CD14-positive monocyte (primary cell): ENCODE data around the gene PHLDA1. TPM values are rescaled to one million over a fixed set of nuclear protein-coding genes. Genes with fewer than 3 reads are reported as not detected.

Experiments
- DNase-seq, 3 donors: peaks; one replicate each; pipeline ENCODE4 v3.0.0-alpha.2; 2011 to 2022
- H2AFZ ChIP-seq: 2 replicates; pipeline ENCODE4 v1.6.0; 2012; ENCODE audit warnings: mild to moderate bottlenecking, low read depth, low read length, inconsistent platforms; ENCODE audit not compliant: insufficient read depth, poor library complexity, severe bottlenecking
- H3K27ac ChIP-seq, 2 donors: 1 replicate in 1 of 2; 2 replicates in 1 of 2; pipeline ENCODE4 v1.5.1; 2012 to 2013; ENCODE audit warnings: low read length in 2 of 2, control low read depth in 1 of 2, inconsistent platforms in 1 of 2, low read depth in 1 of 2, mild to moderate bottlenecking in 1 of 2
- H3K27me3 ChIP-seq, 2 donors: one replicate each; pipeline versions ENCODE4 v1.6.0 to v1.6.1; 2011 to 2013; ENCODE audit warnings: low read length in 2 of 2; ENCODE audit not compliant: control insufficient read depth in 2 of 2, insufficient read depth in 2 of 2
- H3K36me3 ChIP-seq, 2 donors: replicated peaks in 1 of 2; 1 replicate in 1 of 2; 2 replicates in 1 of 2; pipeline versions ENCODE4 v1.5.1 to v1.6.1; 2012 to 2013; ENCODE audit warnings: low read length in 2 of 2, control low read depth in 1 of 2, inconsistent platforms in 1 of 2, mild to moderate bottlenecking in 1 of 2; ENCODE audit not compliant: insufficient read depth in 2 of 2, control insufficient read depth in 1 of 2
- H3K4me1 ChIP-seq, 2 donors: 1 replicate in 1 of 2; 2 replicates in 1 of 2; pipeline versions ENCODE4 v1.5.1 to v1.6.1; 2012 to 2013; ENCODE audit warnings: low read length in 2 of 2, control low read depth in 1 of 2, inconsistent platforms in 1 of 2, mild to moderate bottlenecking in 1 of 2, moderate library complexity in 1 of 2; ENCODE audit not compliant: insufficient read depth in 2 of 2, control insufficient read depth in 1 of 2
- H3K4me2 ChIP-seq: replicated peaks from 2 replicates; pipeline ENCODE3; 2012; ENCODE audit warnings: low read length, moderate library complexity, mild to moderate bottlenecking; ENCODE audit not compliant: poor library complexity, severe bottlenecking; ENCODE audit errors: extremely low read depth
- H3K4me3 ChIP-seq, 3 experiments: fragments of 200-600 bp in 1 of 3; sonication (generic) in 1 of 3; replicated peaks in 1 of 3; 1 replicate in 2 of 3; 2 replicates in 1 of 3; pipeline ENCODE4 v1.5.1; 2011 to 2013; ENCODE audit warnings: low read length in 3 of 3, mild to moderate bottlenecking in 3 of 3, control low read depth in 2 of 3, low read depth in 2 of 3, inconsistent platforms in 1 of 3, moderate library complexity in 1 of 3
- H3K79me2 ChIP-seq: 2 replicates; pipeline ENCODE4 v1.6.0; 2012; ENCODE audit warnings: mild to moderate bottlenecking, control low read depth, inconsistent platforms, low read length, moderate library complexity; ENCODE audit not compliant: insufficient read depth
- H3K9ac ChIP-seq: 2 replicates; pipeline ENCODE4 v1.6.0; 2017; ENCODE audit warnings: low read length, mild to moderate bottlenecking; ENCODE audit not compliant: insufficient read depth, poor library complexity, severe bottlenecking
- H3K9me3 ChIP-seq, 2 donors: replicated peaks in 1 of 2; 1 replicate in 1 of 2; 2 replicates in 1 of 2; pipeline versions ENCODE4 v1.5.1 to v1.6.1; 2012 to 2013; ENCODE audit warnings: low read length in 2 of 2, control low read depth in 1 of 2; ENCODE audit not compliant: control insufficient read depth in 1 of 2, insufficient read depth in 1 of 2
- H4K20me1 ChIP-seq: 2 replicates; pipeline ENCODE4 v1.6.0; 2012; ENCODE audit warnings: mild to moderate bottlenecking, low read length, control low read depth, moderate library complexity; ENCODE audit not compliant: insufficient read depth
- H3K27ac Mint-ChIP-seq, 7 donors: one replicate each; pipeline ENCODE4 v1.8.0; 2020; ENCODE audit warnings: mild to moderate bottlenecking in 7 of 7, mixed read lengths in 7 of 7, moderate library complexity in 6 of 7, inconsistent platforms in 2 of 7
- H3K27me3 Mint-ChIP-seq, 3 donors: one replicate each; pipeline ENCODE4 v1.8.0; 2021 to 2022; ENCODE audit warnings: low read depth in 3 of 3, mild to moderate bottlenecking in 3 of 3, mixed read lengths in 3 of 3, moderate library complexity in 3 of 3, inconsistent platforms in 1 of 3
- H3K36me3 Mint-ChIP-seq, 2 donors: one replicate each; pipeline ENCODE4 v1.8.0; 2020; ENCODE audit warnings: mixed read lengths in 2 of 2, inconsistent platforms in 1 of 2, mild to moderate bottlenecking in 1 of 2
- H3K4me1 Mint-ChIP-seq: one replicate; pipeline ENCODE4 v1.8.0; 2020; ENCODE audit warnings: mild to moderate bottlenecking, mixed read lengths
- H3K4me3 Mint-ChIP-seq, 2 donors: one replicate each; pipeline ENCODE4 v1.8.0; 2020; ENCODE audit warnings: mild to moderate bottlenecking in 2 of 2, mixed read lengths in 2 of 2, moderate library complexity in 1 of 2
- H3K9me3 Mint-ChIP-seq, 7 donors: one replicate each; pipeline ENCODE4 v1.8.0; 2020 to 2022; ENCODE audit warnings: mixed read lengths in 7 of 7, mild to moderate bottlenecking in 6 of 7, moderate library complexity in 6 of 7, inconsistent platforms in 2 of 7
- CTCF ChIP-seq: fragments of 200-600 bp; IDR thresholded peaks from one replicate; pipeline ENCODE4 v1.8.0; 2022; ENCODE audit warnings: antibody characterized with exemption, mild to moderate bottlenecking
- WGBS: methylation state at CpG from one replicate; pipeline ENCODE4 v1.1.5; 2013; ENCODE audit warnings: missing lambda C conversion rate; ENCODE audit not compliant: insufficient coverage; 5-methylcytosine and 5-hydroxymethylcytosine counted together
- intact Hi-C, 2 donors: fragments of 100-400 bp; cut with micrococcal nuclease; formaldehyde crosslinking; loops; one replicate each; pipeline versions ENCODE4 v1.15.0 to v1.15.1; 2023
- polyA plus RNA-seq, 3 donors: library from polyadenylated mRNA; depleted of rRNA in 1 of 3; unstranded in 2 of 3; stranded (reverse) in 1 of 3; fragments of 300-500 nt in 2 of 3; fragments of >200 nt in 1 of 3; fragmentation: Illumina TruSeq in 2 of 3; gene quantifications; 1 replicate in 2 of 3; 2 replicates in 1 of 3; pipeline ENCODE4 v1.2.3, GENCODE V29; 2012 to 2021

Gene PHLDA1
- polyA plus RNA-seq, 3 donors = 1.1 to 5.8 (median 1.6) TPM

GRCh38 chr12:75997658-75998057, 33.9 kb downstream of the PHLDA1 start:
- Mint-ChIP-seq H3K27ac (no peak overlapping the region), H3K27me3 (peaks cover 0 to 1% (median 0%) of the 10 kb centered on the region in 3 donors), H3K4me3 (no peak overlapping the region), H3K4me1 (no peaks in the 10 kb centered on the region), H3K9me3 (no peaks in the 10 kb centered on the region), H3K36me3 (no peaks in the 10 kb centered on the region)
- Histone ChIP-seq H3K9me3 (no peaks in the 10 kb centered on the region), H3K4me2 (no peak overlapping the region), H3K9ac (no peak overlapping the region), H3K27ac (no peak overlapping the region), H3K4me3 (no peak overlapping the region), H4K20me1 (no peaks in the 10 kb centered on the region), H3K79me2 (no peaks in the 10 kb centered on the region), H2AFZ (no peak overlapping the region), H3K4me1 (no peaks in the 10 kb centered on the region), H3K27me3 (no peaks in the 10 kb centered on the region), H3K36me3 (no peaks in the 10 kb centered on the region)
- intact Hi-C loops = no loop called here
- DNase-seq = no peak
- TF ChIP-seq CTCF = no peak
- 89% methylated on average over 3 of the region's 3 CpGs for WGBS

- Mint-ChIP-seq H3K9me3 (no peaks in the 10 kb centered on the region), H3K36me3 (no peaks in the 10 kb centered on the region), H3K27me3 (peaks cover 0 to 1% (median 0%) of the 10 kb centered on the region in 3 donors), H3K4me3 (no peak overlapping the region), H3K4me1 (no peaks in the 10 kb centered on the region), H3K27ac (no peak overlapping the region)
- H3K4me1 ChIP-seq = no peaks in the 10 kb centered on the region
- no peak for TF ChIP-seq CTCF
- no peaks in the 10 kb centered on the region for H3K9me3 ChIP-seq
- H4K20me1 ChIP-seq = no peaks in the 10 kb centered on the region
- no peak overlapping the region for H3K27ac ChIP-seq
- H3K4me3 ChIP-seq = no peak overlapping the region
- intact Hi-C loops = no loop called here
- no peaks in the 10 kb centered on the region for H3K36me3 ChIP-seq
- no peak overlapping the region for H3K9ac ChIP-seq
- no CpG with 5 or more reads among the region's 1 CpG for WGBS
- H3K79me2 ChIP-seq = no peaks in the 10 kb centered on the region
- H3K4me2 ChIP-seq = no peak overlapping the region
- no peak for DNase-seq
- no peaks in the 10 kb centered on the region for H3K27me3 ChIP-seq
- H2AFZ ChIP-seq = no peak overlapping the region
Observed at GRCh38 chr12:75996861-75997447, 34.6 kb downstream of the PHLDA1 start.
